Cardiac ventricle fibroblast (primary cell): Measurements from ENCODE around the gene AKR1B15. TPM values are rescaled to one million over a fixed set of nuclear protein-coding genes. Genes with fewer than 3 reads are reported as not detected.

Experiments
- total RNA-seq: library from RNA; depleted of rRNA; stranded (reverse); fragments of >200 nt; gene quantifications from 2 replicates; pipeline ENCODE4 v1.2.3, GENCODE V29; 2015

The AKR1B15 gene
- not detected in 2 replicates for total RNA-seq

GRCh38 chr7:134548877-134549276 is at the start of gene AKR1B15:
Gene AKR1B15 (plus strand): TSS chr7:134549110. CDS start chr7:134564620, 15,510 bp downstream.

Other genes starting within 250 kb of the AKR1B15 start
- 6.3 and 7.7 TPM in 2 replicates for gene SLC35B4, start 232.2 kb upstream of the AKR1B15 start, total RNA-seq
- gene AKR1B1, start 90.0 kb upstream of the AKR1B15 start, total RNA-seq, result 163 and 188 TPM in 2 replicates
- gene AKR1B10, start 21.5 kb upstream of the AKR1B15 start, total RNA-seq, result 7.8 and 8.4 TPM in 2 replicates
- 12.5 and 16.9 TPM in 2 replicates for gene BPGM, start 97.7 kb downstream of the AKR1B15 start, total RNA-seq
- gene CALD1, start 230.5 kb downstream of the AKR1B15 start, total RNA-seq, result 165 and 185 TPM in 2 replicates